Parathyroid adenoma (tissue), 2 donors: Measurements from ENCODE around the gene RASSF4.
A peak's percentile ranks its signal among the peaks of the same experiment; 100 is the strongest.
"Not testable (repeated sequence)": the region's sequence is repeated elsewhere in the genome, so short reads cannot be mapped to it uniquely, and the experiment has no call there.

ENCODE experiments used
- H2AFZ ChIP-seq: fragments of 300-600 bp; sonication (generic); one replicate; pipeline ENCODE4 v1.7.0; 2017; ENCODE audit warnings: antibody characterized with exemption, mild to moderate bottlenecking
- H3K27ac ChIP-seq: fragments of 300-600 bp; sonication (generic); one replicate; pipeline ENCODE4 v1.7.0; 2017
- H3K27me3 ChIP-seq: fragments of 300-600 bp; sonication (generic); one replicate; pipeline ENCODE4 v1.7.0; 2017; ENCODE audit warnings: low read length; ENCODE audit not compliant: control insufficient read depth, insufficient read depth
- H3K36me3 ChIP-seq: fragments of 300-600 bp; sonication (generic); one replicate; pipeline ENCODE4 v1.7.0; 2017; ENCODE audit warnings: low read length; ENCODE audit not compliant: control insufficient read depth, insufficient read depth
- H3K4me1 ChIP-seq: fragments of 300-600 bp; sonication (generic); one replicate; pipeline ENCODE4 v1.7.0; 2017; ENCODE audit warnings: control low read depth
- H3K4me2 ChIP-seq: fragments of 300-600 bp; sonication (generic); one replicate; pipeline ENCODE4 v1.7.0; 2017; ENCODE audit warnings: low read length
- H3K4me3 ChIP-seq: fragments of 300-600 bp; sonication (generic); one replicate; pipeline ENCODE4 v1.7.0; 2017; ENCODE audit warnings: low read depth, low read length
- H3K79me2 ChIP-seq: fragments of 300-600 bp; sonication (generic); one replicate; pipeline ENCODE4 v1.7.0; 2017; ENCODE audit warnings: control low read depth
- H3K9ac ChIP-seq: fragments of 300-600 bp; sonication (generic); one replicate; pipeline ENCODE4 v1.7.0; 2017; ENCODE audit warnings: mild to moderate bottlenecking
- H3K9me3 ChIP-seq: fragments of 300-600 bp; sonication (generic); one replicate; pipeline ENCODE4 v1.7.0; 2017; ENCODE audit warnings: low read length; ENCODE audit not compliant: control insufficient read depth
- CTCF ChIP-seq: fragments of 300-600 bp; sonication (generic); IDR thresholded peaks from one replicate; pipeline ENCODE4 v1.7.0; 2017; ENCODE audit warnings: antibody characterized with exemption, mild to moderate bottlenecking
- donor health status: primary hyperparathyroidism.

RASSF4 gene

DNA sequence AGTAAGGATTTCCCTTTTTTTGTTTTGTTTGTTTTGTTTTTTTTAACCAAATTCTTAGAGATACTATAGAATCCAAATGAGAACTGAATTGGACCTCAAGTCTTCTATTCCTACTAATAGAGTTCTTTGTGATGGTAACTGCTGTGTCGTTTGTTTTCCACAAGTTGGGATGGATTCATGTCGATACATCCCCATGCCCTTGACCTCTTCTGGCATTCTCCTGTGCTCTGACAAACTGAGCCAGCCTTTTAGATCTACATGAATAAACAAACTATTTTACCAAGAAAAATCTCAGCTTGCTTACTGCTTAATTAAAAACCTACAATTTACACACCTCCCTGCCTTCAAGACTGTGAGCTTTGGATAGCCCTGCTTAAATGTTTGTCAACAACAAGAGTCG, 45.1 kb downstream of the RASSF4 start:
- H3K4me3 ChIP-seq = no peak overlapping the region
- no peak overlapping the region for H3K4me2 ChIP-seq
- peaks cover 5% of the 10 kb centered on the region for H3K4me1 ChIP-seq
- no peaks in the 10 kb centered on the region for H3K9me3 ChIP-seq
- H3K79me2 ChIP-seq = no peaks in the 10 kb centered on the region
- no peak overlapping the region for H3K9ac ChIP-seq
- H3K36me3 ChIP-seq = no peaks in the 10 kb centered on the region
- no peak for TF ChIP-seq CTCF
- no peak overlapping the region for H2AFZ ChIP-seq
- no peaks in the 10 kb centered on the region for H3K27me3 ChIP-seq
- no peak overlapping the region for H3K27ac ChIP-seq

DNA sequence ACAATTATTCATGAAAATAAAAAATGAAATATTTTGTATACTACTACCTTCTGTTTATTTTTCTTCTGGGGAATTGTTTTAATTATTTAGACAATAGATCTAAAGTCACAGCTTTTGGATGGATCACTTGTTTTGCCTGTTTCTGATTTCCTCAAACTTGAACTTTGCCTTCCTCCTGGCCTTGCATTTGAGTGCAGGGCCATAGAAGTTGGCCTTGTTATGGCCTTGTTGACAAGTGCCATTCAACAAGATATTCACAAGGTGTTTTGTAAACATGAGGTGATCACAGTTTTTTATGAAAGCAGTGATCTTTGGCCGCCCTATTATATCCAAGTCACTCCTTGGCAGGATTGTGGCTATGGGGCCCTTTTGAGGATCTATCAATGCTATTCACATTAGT, 45.7 kb downstream of the RASSF4 start:
- H3K4me3 ChIP-seq = no peak overlapping the region
- no peak overlapping the region for H2AFZ ChIP-seq
- no peak for TF ChIP-seq CTCF
- no peaks in the 10 kb centered on the region for H3K27me3 ChIP-seq
- no peaks in the 10 kb centered on the region for H3K79me2 ChIP-seq
- no peak overlapping the region for H3K27ac ChIP-seq
- peaks cover 5% of the 10 kb centered on the region for H3K4me1 ChIP-seq
- no peaks in the 10 kb centered on the region for H3K36me3 ChIP-seq
- H3K9me3 ChIP-seq = no peaks in the 10 kb centered on the region
- H3K9ac ChIP-seq = no peak overlapping the region
- no peak overlapping the region for H3K4me2 ChIP-seq

DNA sequence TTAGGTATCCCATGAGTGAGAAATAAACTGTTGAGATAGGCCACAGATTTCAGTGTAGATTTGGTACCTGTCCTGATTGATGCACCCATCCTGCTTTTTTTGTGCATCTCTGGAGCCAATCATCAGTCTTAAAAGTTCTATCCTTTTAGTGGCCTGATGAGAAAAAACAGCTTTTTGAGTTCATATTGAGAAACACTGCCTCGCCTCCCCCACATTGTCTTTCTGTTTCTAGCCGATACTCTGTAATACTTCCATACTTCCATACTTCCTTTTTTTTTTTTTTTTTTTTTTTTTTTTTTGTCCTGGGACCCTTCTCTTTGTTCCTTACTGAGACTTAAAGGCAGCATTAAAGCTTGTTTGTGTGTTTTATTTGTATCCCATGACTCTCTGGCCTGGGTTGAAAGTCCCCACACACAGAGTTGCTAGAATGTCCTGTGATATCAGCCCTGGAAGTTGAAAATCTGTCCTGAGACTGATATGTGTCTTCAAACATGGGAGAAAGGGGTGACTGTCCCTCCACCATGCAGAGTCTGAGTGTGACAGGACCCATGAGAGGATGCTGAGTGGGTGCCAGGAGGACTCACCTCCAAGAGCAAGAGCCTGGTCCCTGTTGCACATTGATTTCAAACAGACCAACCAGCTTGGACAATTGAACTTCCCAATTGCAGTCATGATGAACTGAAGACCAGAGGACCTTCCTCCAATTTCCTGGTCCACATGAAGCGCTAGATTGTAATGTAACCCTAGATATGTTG, 46.9 kb downstream of the RASSF4 start:
- Histone ChIP-seq H3K4me1 (peaks cover 5% of the 10 kb centered on the region), H3K9ac (no peak overlapping the region), H3K27me3 (no peaks in the 10 kb centered on the region), H3K79me2 (no peaks in the 10 kb centered on the region), H3K27ac (no peak overlapping the region), H3K9me3 (no peaks in the 10 kb centered on the region), H3K36me3 (no peaks in the 10 kb centered on the region), H3K4me2 (no peak overlapping the region), H3K4me3 (no peak overlapping the region), H2AFZ (no peak overlapping the region)
- TF ChIP-seq CTCF = no peak

DNA sequence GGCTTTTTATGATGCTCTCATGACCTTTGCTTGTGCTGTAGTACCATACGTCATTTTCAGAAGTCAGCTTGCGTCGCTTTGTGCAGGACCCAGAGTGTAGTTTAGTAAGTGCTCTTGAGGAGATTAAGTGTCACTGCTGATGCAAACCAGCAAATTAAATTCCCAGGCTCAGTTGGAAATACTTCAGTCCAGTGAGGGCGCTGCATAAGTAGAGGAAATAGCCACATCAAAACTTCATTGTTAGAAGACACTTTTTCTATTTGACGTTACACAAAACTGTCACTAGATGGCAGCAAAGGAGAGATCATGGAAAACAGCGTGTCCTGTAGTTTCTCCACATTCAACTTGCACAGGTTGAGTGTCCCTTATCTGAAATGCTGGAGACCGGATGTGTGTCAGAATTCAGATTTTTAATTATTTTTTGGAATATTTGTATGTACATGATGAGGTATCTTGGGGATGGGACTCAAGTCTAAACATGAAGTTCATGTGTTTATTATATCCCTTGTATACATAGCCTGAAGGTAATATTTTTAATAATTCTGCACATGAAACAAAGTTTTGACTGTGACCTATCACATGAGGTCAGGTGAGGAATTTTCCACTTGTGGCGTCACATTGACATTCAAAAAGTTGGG, 49.0 kb downstream of the RASSF4 start:
- H3K9ac ChIP-seq = no peak overlapping the region
- H3K4me2 ChIP-seq = no peak overlapping the region
- H3K27ac ChIP-seq = no peak overlapping the region
- H3K36me3 ChIP-seq = no peaks in the 10 kb centered on the region
- no peak overlapping the region for H2AFZ ChIP-seq
- no peak overlapping the region for H3K4me3 ChIP-seq
- peak; percentile 76 for TF ChIP-seq CTCF
- H3K4me1 ChIP-seq = peaks cover 5% of the 10 kb centered on the region
- no peaks in the 10 kb centered on the region for H3K79me2 ChIP-seq
- no peaks in the 10 kb centered on the region for H3K9me3 ChIP-seq
- no peaks in the 10 kb centered on the region for H3K27me3 ChIP-seq

GRCh38 chr10:45014557-45014956, 55.0 kb downstream of the RASSF4 start:
- H3K9ac ChIP-seq, H3K79me2 ChIP-seq, H3K4me3 ChIP-seq, H3K9me3 ChIP-seq, H3K36me3 ChIP-seq, H3K4me1 ChIP-seq, H3K27me3 ChIP-seq, H2AFZ ChIP-seq, H3K4me2 ChIP-seq, H3K27ac ChIP-seq: not testable (repeated sequence)
